Measurements from ENCODE around the gene CENPB.

DNA sequence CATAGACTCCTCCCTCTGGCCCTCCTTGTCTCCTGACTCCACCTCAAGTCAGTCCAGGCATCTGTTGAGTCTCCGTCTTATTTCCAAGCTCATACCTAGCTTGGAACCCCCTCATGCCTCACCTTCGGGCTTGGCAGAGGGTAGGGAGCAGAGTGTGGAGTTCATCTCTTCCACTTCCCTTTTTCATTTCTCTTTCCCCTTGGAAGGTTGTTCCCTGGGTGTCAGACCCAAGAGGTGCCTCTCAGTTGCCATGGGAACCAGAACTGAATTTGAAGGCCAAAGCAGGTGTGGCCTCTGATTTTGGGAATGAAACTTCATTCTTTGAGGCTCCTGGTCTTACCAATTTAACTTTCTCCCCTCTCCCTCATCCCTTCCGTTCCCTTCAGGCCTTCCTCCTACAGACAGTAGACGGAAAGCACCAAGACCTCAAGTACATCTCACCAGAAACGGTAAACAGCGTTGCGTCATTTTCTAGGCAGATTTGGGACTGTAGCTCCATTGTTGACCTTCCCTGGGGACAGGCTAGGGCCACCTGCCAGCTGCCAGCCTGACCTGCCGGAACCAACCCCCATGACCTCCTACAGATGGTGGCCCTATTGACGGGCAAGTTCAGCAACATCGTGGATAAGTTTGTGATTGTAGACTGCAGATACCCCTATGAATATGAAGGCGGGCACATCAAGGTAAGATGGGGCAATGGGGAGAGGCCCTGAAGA, 16.1 kb upstream of the CENPB start:
- TF ChIP-seq POLR2A (IDR thresholded peaks at IDR 0.05) (no peak), POLR2AphosphoS5 (IDR thresholded peaks at IDR 0.05) (no peak), EP300 (IDR thresholded peaks at IDR 0.05) (no peak)
- TF ChIP-seq, protein P1, sequence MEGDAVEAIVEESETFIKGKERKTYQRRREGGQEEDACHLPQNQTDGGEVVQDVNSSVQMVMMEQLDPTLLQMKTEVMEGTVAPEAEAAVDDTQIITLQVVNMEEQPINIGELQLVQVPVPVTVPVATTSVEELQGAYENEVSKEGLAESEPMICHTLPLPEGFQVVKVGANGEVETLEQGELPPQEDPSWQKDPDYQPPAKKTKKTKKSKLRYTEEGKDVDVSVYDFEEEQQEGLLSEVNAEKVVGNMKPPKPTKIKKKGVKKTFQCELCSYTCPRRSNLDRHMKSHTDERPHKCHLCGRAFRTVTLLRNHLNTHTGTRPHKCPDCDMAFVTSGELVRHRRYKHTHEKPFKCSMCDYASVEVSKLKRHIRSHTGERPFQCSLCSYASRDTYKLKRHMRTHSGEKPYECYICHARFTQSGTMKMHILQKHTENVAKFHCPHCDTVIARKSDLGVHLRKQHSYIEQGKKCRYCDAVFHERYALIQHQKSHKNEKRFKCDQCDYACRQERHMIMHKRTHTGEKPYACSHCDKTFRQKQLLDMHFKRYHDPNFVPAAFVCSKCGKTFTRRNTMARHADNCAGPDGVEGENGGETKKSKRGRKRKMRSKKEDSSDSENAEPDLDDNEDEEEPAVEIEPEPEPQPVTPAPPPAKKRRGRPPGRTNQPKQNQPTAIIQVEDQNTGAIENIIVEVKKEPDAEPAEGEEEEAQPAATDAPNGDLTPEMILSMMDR (IDR thresholded peaks at IDR 0.05) = no peak
